Ovary (tissue), 3 donors: ENCODE data around the gene MLN.

Experiments
- EP300 ChIP-seq: sonication (generic); formaldehyde crosslinking; IDR thresholded peaks from one replicate; pipeline ENCODE4 v1.6.1; 2017; ENCODE audit warnings: antibody characterized with exemption
- TF ChIP-seq, protein P1 (sequence below), 3 donors: fragments of 450-650 bp in 2 of 3; fragments of 200-600 bp in 1 of 3; IDR thresholded peaks; one replicate each; pipeline versions ENCODE4 v1.5.1 to v1.8.0; 2016 to 2022; ENCODE audit warnings: antibody characterized with exemption in 3 of 3, mild to moderate bottlenecking in 1 of 3
- donor health status: DM: no; HTN: no; CAD: no.

- TF ChIP-seq, protein P1, sequence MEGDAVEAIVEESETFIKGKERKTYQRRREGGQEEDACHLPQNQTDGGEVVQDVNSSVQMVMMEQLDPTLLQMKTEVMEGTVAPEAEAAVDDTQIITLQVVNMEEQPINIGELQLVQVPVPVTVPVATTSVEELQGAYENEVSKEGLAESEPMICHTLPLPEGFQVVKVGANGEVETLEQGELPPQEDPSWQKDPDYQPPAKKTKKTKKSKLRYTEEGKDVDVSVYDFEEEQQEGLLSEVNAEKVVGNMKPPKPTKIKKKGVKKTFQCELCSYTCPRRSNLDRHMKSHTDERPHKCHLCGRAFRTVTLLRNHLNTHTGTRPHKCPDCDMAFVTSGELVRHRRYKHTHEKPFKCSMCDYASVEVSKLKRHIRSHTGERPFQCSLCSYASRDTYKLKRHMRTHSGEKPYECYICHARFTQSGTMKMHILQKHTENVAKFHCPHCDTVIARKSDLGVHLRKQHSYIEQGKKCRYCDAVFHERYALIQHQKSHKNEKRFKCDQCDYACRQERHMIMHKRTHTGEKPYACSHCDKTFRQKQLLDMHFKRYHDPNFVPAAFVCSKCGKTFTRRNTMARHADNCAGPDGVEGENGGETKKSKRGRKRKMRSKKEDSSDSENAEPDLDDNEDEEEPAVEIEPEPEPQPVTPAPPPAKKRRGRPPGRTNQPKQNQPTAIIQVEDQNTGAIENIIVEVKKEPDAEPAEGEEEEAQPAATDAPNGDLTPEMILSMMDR (IDR thresholded peaks at IDR 0.05) = no peak
- TF ChIP-seq EP300 = no peak
These were observed 12.2 kb downstream of the MLN start for GRCh38 chr6:33791620-33792019.
